Neural cell (in vitro differentiated cells): ENCODE results near the gene HPD. TPM values are rescaled to one million over a fixed set of nuclear protein-coding genes. Genes with fewer than 3 reads are reported as not detected.

Experiments
- H2AFZ ChIP-seq: fragments of 200-600, 300-800 bp; sonication (generic), shearing (Covaris generic); 2 replicates; pipeline ENCODE4 v1.6.0; 2014; ENCODE audit warnings: low read depth, mild to moderate bottlenecking, antibody characterized with exemption, low read length, moderate library complexity
- H3F3A ChIP-seq: fragments of 200-600 bp; shearing (Covaris generic); 2 replicates; pipeline ENCODE4 v1.6.1; 2016; ENCODE audit warnings: mild to moderate bottlenecking, moderate library complexity, mixed read lengths, antibody characterized with exemption, low read length; ENCODE audit not compliant: insufficient read depth, poor library complexity, severe bottlenecking
- H3K27ac ChIP-seq: fragments of 200-600, 300-800 bp; sonication (generic), shearing (Covaris generic); 2 replicates; pipeline ENCODE4 v1.5.1; 2014; ENCODE audit warnings: mild to moderate bottlenecking, low read length, moderate library complexity
- H3K27me3 ChIP-seq: fragments of 300-800, 200-600 bp; sonication (generic), shearing (Covaris generic); 2 replicates; pipeline ENCODE4 v1.6.0; 2014; ENCODE audit warnings: mild to moderate bottlenecking, low read depth, low read length, moderate library complexity; ENCODE audit not compliant: insufficient read depth
- H3K36me3 ChIP-seq: fragments of 300-800, 200-600 bp; sonication (generic), shearing (Covaris generic); 2 replicates; pipeline ENCODE4 v1.5.1; 2014; ENCODE audit warnings: mild to moderate bottlenecking, antibody characterized with exemption, low read length, moderate library complexity; ENCODE audit not compliant: insufficient read depth
- H3K4me2 ChIP-seq: fragments of 300-800, 200-600 bp; sonication (generic), shearing (Covaris generic); 2 replicates; pipeline ENCODE4 v1.6.0; 2014; ENCODE audit warnings: mild to moderate bottlenecking, low read length
- H3K4me3 ChIP-seq: fragments of 300-800, 200-600 bp; sonication (generic), shearing (Covaris generic); 2 replicates; pipeline ENCODE4 v1.5.1; 2014; ENCODE audit warnings: mild to moderate bottlenecking, low read length, moderate library complexity
- H3K79me2 ChIP-seq: fragments of 200-600 bp; shearing (Covaris generic); replicated peaks from 2 replicates; pipeline ENCODE4 v1.6.0; 2014; ENCODE audit warnings: mild to moderate bottlenecking, low read length, moderate library complexity; ENCODE audit not compliant: insufficient read depth
- H3K9ac ChIP-seq: fragments of 300-800, 200-600 bp; sonication (generic), shearing (Covaris generic); 2 replicates; pipeline ENCODE4 v1.6.1; 2016; ENCODE audit warnings: mild to moderate bottlenecking, low read length, mixed read lengths
- H3K9me2 ChIP-seq: fragments of 200-600 bp; shearing (Covaris generic); 2 replicates; pipeline ENCODE4 v1.6.1; 2016; ENCODE audit warnings: mild to moderate bottlenecking, low read length, mixed read lengths; ENCODE audit not compliant: insufficient read depth
- H3K9me3 ChIP-seq: fragments of 200-600, 300-800 bp; sonication (generic), shearing (Covaris generic); 2 replicates; pipeline ENCODE4 v1.6.1; 2016; ENCODE audit warnings: mild to moderate bottlenecking, mixed run types, low read length, moderate library complexity, mixed read lengths
- H4K20me1 ChIP-seq: fragments of 200-600 bp; shearing (Covaris generic); 2 replicates; pipeline ENCODE4 v1.6.1; 2016; ENCODE audit warnings: mild to moderate bottlenecking, mixed run types; ENCODE audit not compliant: insufficient read depth
- EP300 ChIP-seq: fragments of 450-650 bp; conservative IDR thresholded peaks from 2 replicates; pipeline ENCODE4 v1.6.1; 2014; ENCODE audit warnings: antibody characterized with exemption, mild to moderate bottlenecking, moderate library complexity; ENCODE audit not compliant: poor library complexity, severe bottlenecking
- EZH2 ChIP-seq: fragments of 200-600, 300-800 bp; shearing (Covaris generic), sonication (generic); IDR thresholded peaks from 2 replicates; pipeline ENCODE4 v1.6.1; 2014; ENCODE audit warnings: antibody characterized with exemption, low read length, borderline replicate concordance, mild to moderate bottlenecking; ENCODE audit not compliant: insufficient read depth, poor library complexity, severe bottlenecking
- MXI1 ChIP-seq: fragments of 450-650 bp; conservative IDR thresholded peaks from 2 replicates; pipeline ENCODE4 v1.6.1; 2014; ENCODE audit warnings: antibody characterized with exemption, mild to moderate bottlenecking; ENCODE audit not compliant: poor library complexity, severe bottlenecking
- POLR2AphosphoS5 ChIP-seq: IDR thresholded peaks from 2 replicates; pipeline ENCODE4 v1.6.1; 2012
- RAD21 ChIP-seq: fragments of 450-650 bp; conservative IDR thresholded peaks from 2 replicates; pipeline ENCODE4 v1.6.1; 2014; ENCODE audit warnings: antibody characterized with exemption, mild to moderate bottlenecking, moderate library complexity
- SMC3 ChIP-seq: fragments of 450-650 bp; conservative IDR thresholded peaks from 2 replicates; pipeline ENCODE4 v1.6.1; 2014; ENCODE audit warnings: antibody characterized with exemption, mild to moderate bottlenecking, moderate library complexity; ENCODE audit not compliant: poor library complexity
- TAF1 ChIP-seq: IDR thresholded peaks from 2 replicates; pipeline ENCODE4 v1.6.1; 2012; ENCODE audit warnings: low read depth
- polyA plus RNA-seq: library from polyadenylated mRNA; depleted of rRNA; stranded (reverse); fragments of >200 nt; gene quantifications from 2 replicates; pipeline ENCODE4 v1.2.3, GENCODE V29; 2014
- TF ChIP-seq, protein P1 (sequence below): fragments of 450-650 bp; IDR thresholded peaks from 2 replicates; pipeline ENCODE4 v1.5.1; 2014; ENCODE audit warnings: antibody characterized with exemption, mild to moderate bottlenecking, moderate library complexity; ENCODE audit not compliant: poor library complexity, severe bottlenecking
- TF ChIP-seq, protein P2 (sequence below): IDR thresholded peaks from 2 replicates; pipeline ENCODE4 v1.6.1; 2012; ENCODE audit warnings: borderline replicate concordance

The HPD gene
- polyA plus RNA-seq, 1 donor from 2014 or later = not detected

GRCh38 chr12:121903202-121903601 is 44.5 kb upstream of the HPD start:
- Histone ChIP-seq H3K27me3 (no peaks in the 10 kb centered on the region), H3K9me3 (no peaks in the 10 kb centered on the region), H3K36me3 (peaks cover 6% of the 10 kb centered on the region), H2AFZ (no peak overlapping the region), H3K27ac (no peak overlapping the region), H3K4me3 (no peak overlapping the region), H3K79me2 (no peaks in the 10 kb centered on the region), H3K9ac (no peak overlapping the region), H3K9me2 (no peaks in the 10 kb centered on the region), H3F3A (no peaks in the 10 kb centered on the region), H3K4me2 (no peak overlapping the region), H4K20me1 (no peaks in the 10 kb centered on the region)
- TF ChIP-seq MXI1 = no peak
- no peak for TF ChIP-seq TAF1
- TF ChIP-seq EP300 = no peak
- TF ChIP-seq, protein P1, sequence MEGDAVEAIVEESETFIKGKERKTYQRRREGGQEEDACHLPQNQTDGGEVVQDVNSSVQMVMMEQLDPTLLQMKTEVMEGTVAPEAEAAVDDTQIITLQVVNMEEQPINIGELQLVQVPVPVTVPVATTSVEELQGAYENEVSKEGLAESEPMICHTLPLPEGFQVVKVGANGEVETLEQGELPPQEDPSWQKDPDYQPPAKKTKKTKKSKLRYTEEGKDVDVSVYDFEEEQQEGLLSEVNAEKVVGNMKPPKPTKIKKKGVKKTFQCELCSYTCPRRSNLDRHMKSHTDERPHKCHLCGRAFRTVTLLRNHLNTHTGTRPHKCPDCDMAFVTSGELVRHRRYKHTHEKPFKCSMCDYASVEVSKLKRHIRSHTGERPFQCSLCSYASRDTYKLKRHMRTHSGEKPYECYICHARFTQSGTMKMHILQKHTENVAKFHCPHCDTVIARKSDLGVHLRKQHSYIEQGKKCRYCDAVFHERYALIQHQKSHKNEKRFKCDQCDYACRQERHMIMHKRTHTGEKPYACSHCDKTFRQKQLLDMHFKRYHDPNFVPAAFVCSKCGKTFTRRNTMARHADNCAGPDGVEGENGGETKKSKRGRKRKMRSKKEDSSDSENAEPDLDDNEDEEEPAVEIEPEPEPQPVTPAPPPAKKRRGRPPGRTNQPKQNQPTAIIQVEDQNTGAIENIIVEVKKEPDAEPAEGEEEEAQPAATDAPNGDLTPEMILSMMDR = no peak
- no peak for TF ChIP-seq SMC3
- no peak for TF ChIP-seq EZH2
- TF ChIP-seq POLR2AphosphoS5 = no peak
- TF ChIP-seq, protein P2, sequence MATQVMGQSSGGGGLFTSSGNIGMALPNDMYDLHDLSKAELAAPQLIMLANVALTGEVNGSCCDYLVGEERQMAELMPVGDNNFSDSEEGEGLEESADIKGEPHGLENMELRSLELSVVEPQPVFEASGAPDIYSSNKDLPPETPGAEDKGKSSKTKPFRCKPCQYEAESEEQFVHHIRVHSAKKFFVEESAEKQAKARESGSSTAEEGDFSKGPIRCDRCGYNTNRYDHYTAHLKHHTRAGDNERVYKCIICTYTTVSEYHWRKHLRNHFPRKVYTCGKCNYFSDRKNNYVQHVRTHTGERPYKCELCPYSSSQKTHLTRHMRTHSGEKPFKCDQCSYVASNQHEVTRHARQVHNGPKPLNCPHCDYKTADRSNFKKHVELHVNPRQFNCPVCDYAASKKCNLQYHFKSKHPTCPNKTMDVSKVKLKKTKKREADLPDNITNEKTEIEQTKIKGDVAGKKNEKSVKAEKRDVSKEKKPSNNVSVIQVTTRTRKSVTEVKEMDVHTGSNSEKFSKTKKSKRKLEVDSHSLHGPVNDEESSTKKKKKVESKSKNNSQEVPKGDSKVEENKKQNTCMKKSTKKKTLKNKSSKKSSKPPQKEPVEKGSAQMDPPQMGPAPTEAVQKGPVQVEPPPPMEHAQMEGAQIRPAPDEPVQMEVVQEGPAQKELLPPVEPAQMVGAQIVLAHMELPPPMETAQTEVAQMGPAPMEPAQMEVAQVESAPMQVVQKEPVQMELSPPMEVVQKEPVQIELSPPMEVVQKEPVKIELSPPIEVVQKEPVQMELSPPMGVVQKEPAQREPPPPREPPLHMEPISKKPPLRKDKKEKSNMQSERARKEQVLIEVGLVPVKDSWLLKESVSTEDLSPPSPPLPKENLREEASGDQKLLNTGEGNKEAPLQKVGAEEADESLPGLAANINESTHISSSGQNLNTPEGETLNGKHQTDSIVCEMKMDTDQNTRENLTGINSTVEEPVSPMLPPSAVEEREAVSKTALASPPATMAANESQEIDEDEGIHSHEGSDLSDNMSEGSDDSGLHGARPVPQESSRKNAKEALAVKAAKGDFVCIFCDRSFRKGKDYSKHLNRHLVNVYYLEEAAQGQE = no peak
- TF ChIP-seq RAD21 = no peak

- Histone ChIP-seq H3K27ac (no peak overlapping the region), H3K9ac (no peak overlapping the region), H3K36me3 (peaks cover 6% of the 10 kb centered on the region), H3K4me3 (no peak overlapping the region), H3K79me2 (no peaks in the 10 kb centered on the region), H3K27me3 (no peaks in the 10 kb centered on the region), H3K4me2 (no peak overlapping the region), H3F3A (no peaks in the 10 kb centered on the region), H3K9me3 (no peaks in the 10 kb centered on the region), H4K20me1 (no peaks in the 10 kb centered on the region), H3K9me2 (no peaks in the 10 kb centered on the region), H2AFZ (no peak overlapping the region)
- TF ChIP-seq EZH2 (no peak), POLR2AphosphoS5 (no peak), RAD21 (no peak), EP300 (no peak), MXI1 (no peak), TAF1 (no peak), SMC3 (no peak)
- TF ChIP-seq, protein P1 = no peak
- TF ChIP-seq, protein P2 = no peak
Measured at GRCh38 chr12:121899590-121899989, 40.9 kb upstream of the HPD start.
